Suprapubic skin (tissue), 3 donors: Measurements from ENCODE around the gene AGAP1.

Experiments used
- CTCF ChIP-seq, 2 donors: fragments of 200-600 bp in 1 of 2; fragments of 450-650 bp in 1 of 2; sonication (generic) in 1 of 2; IDR thresholded peaks; one replicate each; pipeline ENCODE4 v1.5.1; 2016 to 2019; ENCODE audit warnings: antibody characterized with exemption in 2 of 2, mild to moderate bottlenecking in 1 of 2, moderate library complexity in 1 of 2
- POLR2AphosphoS5 ChIP-seq, 3 donors: sonication (generic); formaldehyde crosslinking; IDR thresholded peaks; one replicate each; pipeline ENCODE4 v1.6.1; 2017; ENCODE audit warnings: antibody characterized with exemption in 3 of 3

GRCh38 chr2:235855011-235855410 lies 361.2 kb downstream of the AGAP1 start:
- TF ChIP-seq POLR2AphosphoS5 (IDR thresholded peaks at IDR 0.05): no peak
- TF ChIP-seq CTCF (IDR thresholded peaks at IDR 0.05): no peak
